GM18909 (cell line): ENCODE data around the gene CCDC71L.

Experiments
- ATAC-seq: cut with Tn5 transposase; IDR thresholded peaks from one replicate; pipeline ENCODE4 v1.9.1; 2021; ENCODE audit warnings: mild to moderate bottlenecking; ENCODE audit not compliant: unreplicated experiment, poor library complexity

Gene CCDC71L

GRCh38 chr7:106611911-106612310, 49.0 kb downstream of the CCDC71L start:
- no peak for ATAC-seq

GRCh38 chr7:106610996-106611886, 49.7 kb downstream of the CCDC71L start:
- ATAC-seq = no peak

GRCh38 chr7:106609416-106609815, 51.5 kb downstream of the CCDC71L start:
- no peak for ATAC-seq

GRCh38 chr7:106608661-106609060, 52.3 kb downstream of the CCDC71L start:
- no peak for ATAC-seq
